CD14-positive monocyte (primary cell): ENCODE data around the gene HTR2A. TPM values are rescaled to one million over a fixed set of nuclear protein-coding genes. Genes with fewer than 3 reads are reported as not detected.

Experiments
- DNase-seq, 3 donors: peaks; one replicate each; pipeline ENCODE4 v3.0.0-alpha.2; 2011 to 2022
- H2AFZ ChIP-seq: 2 replicates; pipeline ENCODE4 v1.6.0; 2012; ENCODE audit warnings: mild to moderate bottlenecking, low read depth, low read length, inconsistent platforms; ENCODE audit not compliant: insufficient read depth, poor library complexity, severe bottlenecking
- H3K27ac ChIP-seq, 2 donors: 1 replicate in 1 of 2; 2 replicates in 1 of 2; pipeline ENCODE4 v1.5.1; 2012 to 2013; ENCODE audit warnings: low read length in 2 of 2, control low read depth in 1 of 2, inconsistent platforms in 1 of 2, low read depth in 1 of 2, mild to moderate bottlenecking in 1 of 2
- H3K27me3 ChIP-seq, 2 donors: one replicate each; pipeline versions ENCODE4 v1.6.0 to v1.6.1; 2011 to 2013; ENCODE audit warnings: low read length in 2 of 2; ENCODE audit not compliant: control insufficient read depth in 2 of 2, insufficient read depth in 2 of 2
- H3K36me3 ChIP-seq, 2 donors: replicated peaks in 1 of 2; 1 replicate in 1 of 2; 2 replicates in 1 of 2; pipeline versions ENCODE4 v1.5.1 to v1.6.1; 2012 to 2013; ENCODE audit warnings: low read length in 2 of 2, control low read depth in 1 of 2, inconsistent platforms in 1 of 2, mild to moderate bottlenecking in 1 of 2; ENCODE audit not compliant: insufficient read depth in 2 of 2, control insufficient read depth in 1 of 2
- H3K4me1 ChIP-seq, 2 donors: 1 replicate in 1 of 2; 2 replicates in 1 of 2; pipeline versions ENCODE4 v1.5.1 to v1.6.1; 2012 to 2013; ENCODE audit warnings: low read length in 2 of 2, control low read depth in 1 of 2, inconsistent platforms in 1 of 2, mild to moderate bottlenecking in 1 of 2, moderate library complexity in 1 of 2; ENCODE audit not compliant: insufficient read depth in 2 of 2, control insufficient read depth in 1 of 2
- H3K4me2 ChIP-seq: replicated peaks from 2 replicates; pipeline ENCODE3; 2012; ENCODE audit warnings: low read length, moderate library complexity, mild to moderate bottlenecking; ENCODE audit not compliant: poor library complexity, severe bottlenecking; ENCODE audit errors: extremely low read depth
- H3K4me3 ChIP-seq, 3 experiments: fragments of 200-600 bp in 1 of 3; sonication (generic) in 1 of 3; replicated peaks in 1 of 3; 1 replicate in 2 of 3; 2 replicates in 1 of 3; pipeline ENCODE4 v1.5.1; 2011 to 2013; ENCODE audit warnings: low read length in 3 of 3, mild to moderate bottlenecking in 3 of 3, control low read depth in 2 of 3, low read depth in 2 of 3, inconsistent platforms in 1 of 3, moderate library complexity in 1 of 3
- H3K79me2 ChIP-seq: 2 replicates; pipeline ENCODE4 v1.6.0; 2012; ENCODE audit warnings: mild to moderate bottlenecking, control low read depth, inconsistent platforms, low read length, moderate library complexity; ENCODE audit not compliant: insufficient read depth
- H3K9ac ChIP-seq: 2 replicates; pipeline ENCODE4 v1.6.0; 2017; ENCODE audit warnings: low read length, mild to moderate bottlenecking; ENCODE audit not compliant: insufficient read depth, poor library complexity, severe bottlenecking
- H3K9me3 ChIP-seq, 2 donors: replicated peaks in 1 of 2; 1 replicate in 1 of 2; 2 replicates in 1 of 2; pipeline versions ENCODE4 v1.5.1 to v1.6.1; 2012 to 2013; ENCODE audit warnings: low read length in 2 of 2, control low read depth in 1 of 2; ENCODE audit not compliant: control insufficient read depth in 1 of 2, insufficient read depth in 1 of 2
- H4K20me1 ChIP-seq: 2 replicates; pipeline ENCODE4 v1.6.0; 2012; ENCODE audit warnings: mild to moderate bottlenecking, low read length, control low read depth, moderate library complexity; ENCODE audit not compliant: insufficient read depth
- H3K27ac Mint-ChIP-seq, 7 donors: one replicate each; pipeline ENCODE4 v1.8.0; 2020; ENCODE audit warnings: mild to moderate bottlenecking in 7 of 7, mixed read lengths in 7 of 7, moderate library complexity in 6 of 7, inconsistent platforms in 2 of 7
- H3K27me3 Mint-ChIP-seq, 3 donors: one replicate each; pipeline ENCODE4 v1.8.0; 2021 to 2022; ENCODE audit warnings: low read depth in 3 of 3, mild to moderate bottlenecking in 3 of 3, mixed read lengths in 3 of 3, moderate library complexity in 3 of 3, inconsistent platforms in 1 of 3
- H3K36me3 Mint-ChIP-seq, 2 donors: one replicate each; pipeline ENCODE4 v1.8.0; 2020; ENCODE audit warnings: mixed read lengths in 2 of 2, inconsistent platforms in 1 of 2, mild to moderate bottlenecking in 1 of 2
- H3K4me1 Mint-ChIP-seq: one replicate; pipeline ENCODE4 v1.8.0; 2020; ENCODE audit warnings: mild to moderate bottlenecking, mixed read lengths
- H3K4me3 Mint-ChIP-seq, 2 donors: one replicate each; pipeline ENCODE4 v1.8.0; 2020; ENCODE audit warnings: mild to moderate bottlenecking in 2 of 2, mixed read lengths in 2 of 2, moderate library complexity in 1 of 2
- H3K9me3 Mint-ChIP-seq, 7 donors: one replicate each; pipeline ENCODE4 v1.8.0; 2020 to 2022; ENCODE audit warnings: mixed read lengths in 7 of 7, mild to moderate bottlenecking in 6 of 7, moderate library complexity in 6 of 7, inconsistent platforms in 2 of 7
- WGBS: methylation state at CpG from one replicate; pipeline ENCODE4 v1.1.5; 2013; ENCODE audit warnings: missing lambda C conversion rate; ENCODE audit not compliant: insufficient coverage; 5-methylcytosine and 5-hydroxymethylcytosine counted together
- intact Hi-C, 2 donors: fragments of 100-400 bp; cut with micrococcal nuclease; formaldehyde crosslinking; loops; one replicate each; pipeline versions ENCODE4 v1.15.0 to v1.15.1; 2023
- polyA plus RNA-seq, 3 donors: library from polyadenylated mRNA; depleted of rRNA in 1 of 3; unstranded in 2 of 3; stranded (reverse) in 1 of 3; fragments of 300-500 nt in 2 of 3; fragments of >200 nt in 1 of 3; fragmentation: Illumina TruSeq in 2 of 3; gene quantifications; 1 replicate in 2 of 3; 2 replicates in 1 of 3; pipeline ENCODE4 v1.2.3, GENCODE V29; 2012 to 2021
- TF ChIP-seq, protein P1 (sequence below): fragments of 200-600 bp; IDR thresholded peaks from one replicate; pipeline ENCODE4 v1.8.0; 2022; ENCODE audit warnings: antibody characterized with exemption, mild to moderate bottlenecking

The HTR2A gene
- polyA plus RNA-seq, 3 donors, result not detected

DNA sequence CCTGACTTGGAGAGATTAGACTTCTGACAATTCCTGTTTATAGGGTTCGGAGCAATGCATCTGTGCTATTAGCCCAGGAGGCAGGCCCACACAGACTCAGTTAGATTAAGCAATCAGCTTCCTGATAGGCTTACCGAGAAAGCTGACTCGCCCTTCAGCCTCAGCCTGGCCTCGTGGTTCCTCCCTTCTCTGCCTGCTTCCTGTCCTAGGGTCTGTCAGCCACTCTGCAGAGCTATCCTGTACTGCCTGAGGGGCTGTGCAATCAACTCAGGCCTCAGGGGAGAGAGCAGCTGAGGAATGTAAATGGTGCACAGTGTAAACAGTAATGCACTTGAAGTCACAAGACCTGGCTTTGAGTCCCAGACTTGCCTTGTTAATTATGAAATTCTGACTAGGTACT, 30.7 kb downstream of the HTR2A start:
- Mint-ChIP-seq H3K4me3 (peak overlapping the region in 1 of 2 donors; percentile 62), H3K4me1 (peaks cover 44% of the 10 kb centered on the region), H3K36me3 (no peaks in the 10 kb centered on the region), H3K9me3 (peaks cover 0 to 2% (median 0%) of the 10 kb centered on the region in 7 donors), H3K27me3 (no peaks in the 10 kb centered on the region), H3K27ac (peak overlapping the region in 6 of 7 donors; percentile 40 to 86 (median 78))
- peak; percentile 39 to 74 (median 66) for DNase-seq
- Histone ChIP-seq H3K27me3 (no peaks in the 10 kb centered on the region), H3K36me3 (no peaks in the 10 kb centered on the region), H3K27ac (peak overlapping the region; percentile 14 to 60), H3K79me2 (no peaks in the 10 kb centered on the region), H3K4me1 (peaks cover 29 to 35% of the 10 kb centered on the region in 2 donors), H2AFZ (peak overlapping the region; percentile 66), H4K20me1 (no peaks in the 10 kb centered on the region), H3K4me3 (peak overlapping the region in 1 of 3 experiments; percentile 35), H3K4me2 (peak overlapping the region; percentile 31), H3K9me3 (no peaks in the 10 kb centered on the region), H3K9ac (no peak overlapping the region)
- TF ChIP-seq, protein P1, sequence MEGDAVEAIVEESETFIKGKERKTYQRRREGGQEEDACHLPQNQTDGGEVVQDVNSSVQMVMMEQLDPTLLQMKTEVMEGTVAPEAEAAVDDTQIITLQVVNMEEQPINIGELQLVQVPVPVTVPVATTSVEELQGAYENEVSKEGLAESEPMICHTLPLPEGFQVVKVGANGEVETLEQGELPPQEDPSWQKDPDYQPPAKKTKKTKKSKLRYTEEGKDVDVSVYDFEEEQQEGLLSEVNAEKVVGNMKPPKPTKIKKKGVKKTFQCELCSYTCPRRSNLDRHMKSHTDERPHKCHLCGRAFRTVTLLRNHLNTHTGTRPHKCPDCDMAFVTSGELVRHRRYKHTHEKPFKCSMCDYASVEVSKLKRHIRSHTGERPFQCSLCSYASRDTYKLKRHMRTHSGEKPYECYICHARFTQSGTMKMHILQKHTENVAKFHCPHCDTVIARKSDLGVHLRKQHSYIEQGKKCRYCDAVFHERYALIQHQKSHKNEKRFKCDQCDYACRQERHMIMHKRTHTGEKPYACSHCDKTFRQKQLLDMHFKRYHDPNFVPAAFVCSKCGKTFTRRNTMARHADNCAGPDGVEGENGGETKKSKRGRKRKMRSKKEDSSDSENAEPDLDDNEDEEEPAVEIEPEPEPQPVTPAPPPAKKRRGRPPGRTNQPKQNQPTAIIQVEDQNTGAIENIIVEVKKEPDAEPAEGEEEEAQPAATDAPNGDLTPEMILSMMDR, result no peak
- intact Hi-C loops, result no loop called here
- 0% methylated on average over 3 of the region's 4 CpGs for WGBS

DNA sequence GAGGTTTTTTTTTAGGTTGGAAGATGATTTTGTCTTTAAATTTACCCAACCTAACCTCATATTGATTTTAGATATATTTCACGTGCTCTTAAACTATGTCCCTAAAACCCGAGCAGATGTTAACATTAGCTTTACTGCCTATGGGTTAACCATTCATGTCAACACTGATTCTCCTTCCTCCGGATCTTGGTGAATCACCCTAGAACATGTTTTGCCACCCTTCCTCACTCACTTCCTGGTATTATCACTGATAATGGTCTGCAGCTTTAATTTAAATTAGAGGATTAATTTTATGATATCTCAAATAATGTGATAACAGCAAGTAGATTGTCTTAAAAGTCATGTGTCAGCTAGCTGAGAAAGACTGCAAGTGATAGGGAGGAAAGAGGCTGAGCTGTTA, 31.9 kb downstream of the HTR2A start:
- Histone ChIP-seq H3K9ac (no peak overlapping the region), H3K27ac (peak overlapping the region in 1 of 2 donors; percentile 60), H3K4me3 (no peak overlapping the region), H3K36me3 (no peaks in the 10 kb centered on the region), H3K4me1 (peaks cover 29 to 35% of the 10 kb centered on the region in 2 donors), H3K9me3 (no peaks in the 10 kb centered on the region), H4K20me1 (no peaks in the 10 kb centered on the region), H3K79me2 (no peaks in the 10 kb centered on the region), H3K27me3 (no peaks in the 10 kb centered on the region), H2AFZ (no peak overlapping the region), H3K4me2 (no peak overlapping the region)
- H3K9me3 Mint-ChIP-seq, result peaks cover 0 to 2% (median 0%) of the 10 kb centered on the region in 7 donors
- TF ChIP-seq, protein P1, result no peak
- 0% methylated on average over 2 of the region's 3 CpGs for WGBS
- peak; percentile 11 to 43 (median 33) for DNase-seq
- no peaks in the 10 kb centered on the region for H3K36me3 Mint-ChIP-seq
- intact Hi-C loops, result no loop called here
- H3K4me1 Mint-ChIP-seq, result peaks cover 44% of the 10 kb centered on the region
- H3K27me3 Mint-ChIP-seq, result no peaks in the 10 kb centered on the region
- peak overlapping the region in 4 of 7 donors; percentile 21 to 84 (median 46) for H3K27ac Mint-ChIP-seq
- no peak overlapping the region for H3K4me3 Mint-ChIP-seq
